GM12878 (cell line): ENCODE measurements around the gene FAM161A. TPM values are rescaled to one million over a fixed set of nuclear protein-coding genes. Genes with fewer than 3 reads are reported as not detected.
"Not testable (repeated sequence)": the region's sequence is repeated elsewhere in the genome, so short reads cannot be mapped to it uniquely, and the experiment has no call there.

Experiments
- ATAC-seq: fragments of 200-7000 bp; cut with Tn5 transposase; 3 replicates; pipeline ENCODE4 v1.9.1; 2020; ENCODE audit warnings: mild to moderate bottlenecking, moderate library complexity
- BruUV-seq: library from RNA; stranded (reverse); fragments of 400-500 nt; replicated peaks from 2 replicates; lab custom pipeline; 2021; lab: Mats Ljungman, UMichigan
- CTCF ChIA-PET: fragments of 300-600 bp; sonication (Branson Sonifier 250); formaldehyde crosslinking; extraction: SDS; loops from one replicate; lab custom pipeline; 2021; ENCODE audit warnings: inconsistent platforms; lab: Yijun Ruan, JAX
- POLR2A ChIA-PET: fragments of 350-600 bp; formaldehyde crosslinking; extraction: SDS; loops from one replicate; lab custom pipeline; 2021; ENCODE audit warnings: inconsistent platforms; lab: Charles Lee
- RAD21 ChIA-PET: fragments of 300-600 bp; sonication (Branson Sonifier 250); formaldehyde crosslinking; loops from one replicate; lab custom pipeline; 2023; ENCODE audit warnings: antibody characterized with exemption; ENCODE audit not compliant: unreplicated experiment; lab: Charles Lee
- SMC1A ChIA-PET: fragments of 300-600 bp; sonication (Branson Sonifier 250); formaldehyde crosslinking; loops from one replicate; lab custom pipeline; 2023; ENCODE audit not compliant: unreplicated experiment, uncharacterized antibody; lab: Charles Lee
- DNase-seq: peaks from one replicate; pipeline ENCODE4 v3.0.0-alpha.2; 2011; ENCODE audit warnings: low read depth, low spot score
- FAIRE-seq: peaks from 3 replicates; lab custom pipeline; 2011; peaks lifted over from hg19 to GRCh38; lab: Jason Lieb, UNC
- H2AFZ ChIP-seq: 2 replicates; pipeline ENCODE4 v1.6.0; 2011; ENCODE audit warnings: low read depth, low read length, control low read depth; ENCODE audit not compliant: control insufficient read depth
- H3K27ac ChIP-seq: 2 replicates; pipeline ENCODE4 v1.5.1; 2011; ENCODE audit warnings: control low read depth; ENCODE audit not compliant: control insufficient read depth, insufficient read depth
- H3K27me3 ChIP-seq, 2 experiments: replicated peaks in 1 of 2; 2 replicates each; pipeline versions ENCODE4 v1.6.0 to v1.6.1; 2011; ENCODE audit warnings: low read length in 1 of 2; ENCODE audit not compliant: control insufficient read depth in 2 of 2, insufficient read depth in 2 of 2
- H3K36me3 ChIP-seq, 2 experiments: 2 replicates each; pipeline ENCODE4 v1.5.1; 2011; ENCODE audit warnings: low read length in 1 of 2; ENCODE audit not compliant: control insufficient read depth in 2 of 2, insufficient read depth in 2 of 2
- H3K4me1 ChIP-seq: 2 replicates; pipeline ENCODE4 v1.6.1; 2011; ENCODE audit warnings: mild to moderate bottlenecking, low read length, moderate library complexity, mixed read lengths; ENCODE audit not compliant: control insufficient read depth, insufficient read depth
- H3K4me2 ChIP-seq: 2 replicates; pipeline ENCODE4 v1.6.0; 2011; ENCODE audit warnings: control low read depth; ENCODE audit not compliant: control insufficient read depth, insufficient read depth
- H3K4me3 ChIP-seq: fragments of 200-600 bp; sonication (generic); 2 replicates; pipeline ENCODE4 v1.5.1; 2016
- H3K79me2 ChIP-seq: 2 replicates; pipeline ENCODE4 v1.6.0; 2011; ENCODE audit warnings: low read length; ENCODE audit not compliant: control insufficient read depth, insufficient read depth
- H3K9ac ChIP-seq: 2 replicates; pipeline ENCODE4 v1.8.0; 2011; ENCODE audit warnings: low read length, control low read depth, mixed read lengths; ENCODE audit not compliant: control insufficient read depth, insufficient read depth
- H3K9me3 ChIP-seq: replicated peaks from 3 replicates; pipeline ENCODE4 v1.5.1; 2011; ENCODE audit warnings: mild to moderate bottlenecking, low read length; ENCODE audit not compliant: control insufficient read depth, insufficient read depth
- H4K20me1 ChIP-seq: 2 replicates; pipeline ENCODE4 v1.6.0; 2011; ENCODE audit not compliant: control insufficient read depth, insufficient read depth
- MEF2B ChIP-seq: fragments of 450-650 bp; IDR thresholded peaks from 2 replicates; pipeline ENCODE4 v1.6.1; 2018; ENCODE audit warnings: mild to moderate bottlenecking, moderate library complexity; ENCODE audit not compliant: partially characterized antibody, poor library complexity, severe bottlenecking
- SPI1 ChIP-seq: IDR thresholded peaks from 2 replicates; pipeline ENCODE4 v1.6.1; 2011; ENCODE audit warnings: low read depth, mild to moderate bottlenecking, low read length, moderate library complexity, borderline replicate concordance; ENCODE audit not compliant: insufficient read depth
- WGBS: methylation state at CpG from one replicate; pipeline ENCODE4 v1.1.6; 2016; ENCODE audit warnings: low lambda C conversion rate; ENCODE audit not compliant: insufficient replicate concordance, insufficient coverage; ENCODE audit errors: missing lambda C conversion rate; 5-methylcytosine and 5-hydroxymethylcytosine counted together
- in situ Hi-C: fragments of 300-500 bp; cut with MboI; formaldehyde crosslinking; loops from 9 replicates; pipeline ENCODE4 v1.14.3; 2018; ENCODE audit warnings: mixed read lengths
- intact Hi-C: fragments of 100-400 bp; cut with micrococcal nuclease; formaldehyde crosslinking; loops from one replicate; pipeline ENCODE4 v1.14.2; 2022; ENCODE audit not compliant: unreplicated experiment
- polyA plus RNA-seq, 11 experiments: library from polyadenylated mRNA; depleted of rRNA in 4 of 11; unstranded in 6 of 11; stranded (reverse) in 5 of 11; fragments of >200 nt; fragmentation: Nextera tagmentation in 4 of 11; fragmentation: Illumina TruSeq in 1 of 11; extraction: Ambion mirVana in 4 of 11; extraction: Trizol in 1 of 11; gene quantifications; 1 replicate in 1 of 11; 2 replicates in 10 of 11; pipeline versions ENCODE4 v1.2.1 to v1.2.3, GENCODE V29; 2011 to 2016; ENCODE audit warnings: inconsistent platforms in 2 of 11, missing spikeins in 2 of 11, low read depth in 1 of 11
- total RNA-seq, 4 experiments: library from RNA; depleted of rRNA in 3 of 4; stranded (reverse); fragments of >200 nt in 3 of 4; fragmentation: Illumina TruSeq in 1 of 4; extraction: Trizol in 1 of 4; gene quantifications; 2 replicates each; pipeline versions ENCODE4 v1.2.1 to v1.2.3, GENCODE V29; 2013 to 2021

The FAM161A gene
- total and polyA plus RNA-seq, 10 of the 15 experiments (the other 5 are each of a cell fraction or from before 2014, with no cell fraction given) = 2.2 to 12.2 (median 8.9) TPM

DNA sequence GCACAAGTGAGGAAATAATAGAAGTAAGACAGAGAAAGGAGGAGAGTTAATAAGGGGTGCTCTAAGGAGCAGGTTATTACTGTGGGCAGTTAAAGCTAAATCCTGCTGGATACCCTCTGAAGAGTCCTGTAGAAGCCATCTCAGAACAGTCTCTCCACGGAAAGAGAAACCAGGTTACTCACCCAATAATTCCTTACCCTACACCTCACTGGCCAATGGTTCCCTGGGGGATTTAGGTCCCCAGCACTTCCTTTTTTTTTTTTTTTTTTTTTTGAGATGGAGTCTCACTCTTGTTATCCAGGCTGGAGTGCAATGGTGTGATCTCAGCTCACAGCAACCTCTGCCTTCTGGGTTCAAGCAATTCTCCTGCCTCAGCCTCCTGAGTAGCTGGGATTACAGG, 43.7 kb downstream of the FAM161A start:
- WGBS = 0% methylated on average over 1 of the region's 1 CpG
- H3K79me2 ChIP-seq, FAIRE-seq, H3K4me2 ChIP-seq, intact Hi-C loops, H3K9ac ChIP-seq, H3K4me3 ChIP-seq, H3K4me1 ChIP-seq, BruUV-seq, H3K27ac ChIP-seq, DNase-seq, in situ Hi-C loops, H3K9me3 ChIP-seq, H4K20me1 ChIP-seq, H3K36me3 ChIP-seq, H3K27me3 ChIP-seq, RAD21 ChIA-PET, H2AFZ ChIP-seq: not testable (repeated sequence)
- SMC1A ChIA-PET = interaction anchor here (1.3 kb wide), 1 partner anchor 42 kb away, joined by 3 read pairs; no protein-coding TSS in a partner anchor
- CTCF ChIA-PET = interaction anchor here (1.1 kb wide), 1 partner anchor 88 kb away, joined by 3 read pairs; no protein-coding TSS in a partner anchor
- peak; percentile 50 for ATAC-seq
- TF ChIP-seq MEF2B (peak; percentile 20), SPI1 (peak; percentile 46; the same call in 1 of the 2 replicates)
- POLR2A ChIA-PET = interaction anchor here (0.6 kb wide), 1 partner anchor 319 kb away, joined by 3 read pairs; no protein-coding TSS in a partner anchor

DNA sequence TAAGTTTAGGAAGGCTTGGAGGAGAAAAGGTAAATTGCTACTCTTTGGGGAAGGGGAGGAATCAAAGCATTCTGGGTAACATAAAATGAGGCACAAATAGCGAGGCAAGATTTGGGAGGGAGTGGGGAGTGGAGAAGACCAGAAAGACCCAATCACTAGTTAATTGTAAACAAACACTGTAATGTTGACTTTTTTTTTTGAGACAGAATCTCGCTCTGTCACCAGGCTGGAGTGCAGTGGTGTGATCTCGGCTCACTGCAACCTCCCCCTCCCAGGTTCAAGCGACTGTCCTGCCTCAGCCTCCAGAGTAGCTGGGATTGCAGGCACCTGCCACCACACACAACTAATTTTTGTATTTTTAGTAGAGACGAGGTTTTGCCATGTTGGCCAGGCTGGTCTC, 45.2 kb downstream of the FAM161A start:
- H3K4me2 ChIP-seq, H3K79me2 ChIP-seq, H3K9me3 ChIP-seq, BruUV-seq, H3K4me3 ChIP-seq, H3K9ac ChIP-seq, CTCF ChIA-PET, H3K36me3 ChIP-seq, ATAC-seq, H3K4me1 ChIP-seq, H3K27me3 ChIP-seq, H3K27ac ChIP-seq, SMC1A ChIA-PET, RAD21 ChIA-PET, in situ Hi-C loops, H4K20me1 ChIP-seq, intact Hi-C loops, FAIRE-seq, DNase-seq, H2AFZ ChIP-seq: not testable (repeated sequence)
- POLR2A ChIA-PET = interaction anchor here (0.5 to 0.7 kb wide), 2 partner anchors 206 to 728 kb away, joined by 3 to 4 read pairs; no protein-coding TSS in a partner anchor
- WGBS = 100% methylated on average over 5 of the region's 5 CpGs
